ENCODE measurements around the gene INAVA. TPM values are rescaled to one million over a fixed set of nuclear protein-coding genes. Genes with fewer than 3 reads are reported as not detected.

The INAVA gene
- total and polyA plus RNA-seq, 2 experiments from 2014 or later, result 25.3 to 43.9 TPM

GRCh38 chr1:200875416-200875815, 19.3 kb upstream of the INAVA start:
- DNase-seq (ENCODE audit: low spot score), result no peak
- no peak overlapping the region for H3K4me2 ChIP-seq
- no peaks in the 10 kb centered on the region for H3K9me2 ChIP-seq (ENCODE audit: insufficient read depth)
- no peaks in the 10 kb centered on the region for H4K20me1 ChIP-seq (replicated peaks; ENCODE audit: insufficient read depth)
- H3F3A ChIP-seq (replicated peaks; ENCODE audit: low read depth), result 0 out of 2 replicates have a peak, but pooled peaks cover 2% of the 10 kb centered on the region
- H3K4me1 Mint-ChIP-seq, result peaks cover 20% of the 10 kb centered on the region
- no peaks in the 10 kb centered on the region for H3K9me3 Mint-ChIP-seq
- H3K27me3 ChIP-seq (ENCODE audit: insufficient read depth), result peaks cover 18% of the 10 kb centered on the region; the same call in 1 of the 2 replicates
- no peaks in the 10 kb centered on the region; the same call in 2 of the 3 replicates for H3K36me3 Mint-ChIP-seq (ENCODE audit: low read depth)
- no peaks in the 10 kb centered on the region for H3K79me2 ChIP-seq (replicated peaks; ENCODE audit: insufficient read depth)
- ATAC-seq, result no peak
- peaks cover 5% of the 10 kb centered on the region for H3K4me1 ChIP-seq (ENCODE audit: insufficient read depth)
- H2AFZ ChIP-seq, result peak overlapping the region; percentile 85
- H3K27me3 Mint-ChIP-seq (ENCODE audit: insufficient read depth, low read depth, poor library complexity), result peaks cover 9% of the 10 kb centered on the region
- no peak overlapping the region for H3K27ac Mint-ChIP-seq
- no peak overlapping the region for H3K27ac ChIP-seq (ENCODE audit: low read depth)
- no peak overlapping the region for H3K4me3 ChIP-seq
- no peak overlapping the region for H3K4me3 Mint-ChIP-seq
- H3K36me3 ChIP-seq (ENCODE audit: insufficient read depth), result no peaks in the 10 kb centered on the region
- TF ChIP-seq STAT1 (IDR thresholded peaks at IDR 0.05; ENCODE audit: unreplicated experiment) (no peak), ETS1 (IDR thresholded peaks at IDR 0.05) (no peak), REST (IDR thresholded peaks at IDR 0.05; ENCODE audit: unreplicated experiment) (no peak), POLR2AphosphoS5 (IDR thresholded peaks at IDR 0.05; ENCODE audit: low read depth) (no peak)

GRCh38 chr1:200877010-200877409, 17.7 kb upstream of the INAVA start:
- TF ChIP-seq ETS1 (IDR thresholded peaks at IDR 0.05), result no peak
- no peak for TF ChIP-seq POLR2AphosphoS5 (IDR thresholded peaks at IDR 0.05; ENCODE audit: low read depth)
- TF ChIP-seq EZH2phosphoT487 (IDR thresholded peaks at IDR 0.05; ENCODE audit: unreplicated experiment), result no peak
- TF ChIP-seq REST (IDR thresholded peaks at IDR 0.05; ENCODE audit: unreplicated experiment), result no peak
- TF ChIP-seq CTCF (conservative IDR thresholded peaks at IDR 0.05; ENCODE audit: low read depth in 2 of 2), result no peak
- TF ChIP-seq JUNB (IDR thresholded peaks at IDR 0.05; ENCODE audit: unreplicated experiment), result no peak
- TF ChIP-seq ZNF331 (CRISPR knock-in tag; IDR thresholded peaks at IDR 0.05; ENCODE audit: low read depth), result no peak
- TF ChIP-seq STAT1 (IDR thresholded peaks at IDR 0.05; ENCODE audit: unreplicated experiment), result no peak
- TF ChIP-seq EZH2 (IDR thresholded peaks at IDR 0.05; ENCODE audit: low read depth, unreplicated experiment), result no peak
- TF ChIP-seq NANOG (IDR thresholded peaks at IDR 0.05; ENCODE audit: borderline replicate concordance), result no peak
- TF ChIP-seq ZNF114 (CRISPR knock-in tag; IDR thresholded peaks at IDR 0.05), result no peak
- TF ChIP-seq CREB1 (CRISPR knock-in tag; IDR thresholded peaks at IDR 0.05; ENCODE audit: low read depth), result no peak
- Histone ChIP-seq H3K27me3 (ENCODE audit: insufficient read depth) (peaks cover 18% of the 10 kb centered on the region; the same call in 1 of the 2 replicates), H3K4me3 (no peak overlapping the region), H2AFZ (no peak overlapping the region), H3K4me2 (no peak overlapping the region), H4K20me1 (replicated peaks; ENCODE audit: insufficient read depth) (no peaks in the 10 kb centered on the region), H3K79me2 (replicated peaks; ENCODE audit: insufficient read depth) (no peaks in the 10 kb centered on the region), H3K27ac (ENCODE audit: low read depth) (no peak overlapping the region), H3K4me1 (ENCODE audit: insufficient read depth) (peaks cover 5% of the 10 kb centered on the region), H3K9me2 (ENCODE audit: insufficient read depth) (no peaks in the 10 kb centered on the region), H3F3A (replicated peaks; ENCODE audit: low read depth) (0 out of 2 replicates have a peak, but pooled peaks cover 2% of the 10 kb centered on the region), H3K36me3 (ENCODE audit: insufficient read depth) (no peaks in the 10 kb centered on the region)
- H3K27me3 Mint-ChIP-seq (ENCODE audit: insufficient read depth, low read depth, poor library complexity), result peaks cover 8% of the 10 kb centered on the region
- no peak overlapping the region for H3K27ac Mint-ChIP-seq
- H3K36me3 Mint-ChIP-seq (ENCODE audit: low read depth), result no peaks in the 10 kb centered on the region
- no peak overlapping the region for H3K4me3 Mint-ChIP-seq
- H3K4me1 Mint-ChIP-seq, result peaks cover 20% of the 10 kb centered on the region
- ATAC-seq, result no peak
- DNase-seq (ENCODE audit: low spot score), result no peak
- H3K9me3 Mint-ChIP-seq, result no peaks in the 10 kb centered on the region
